PC-3 (cell line): ENCODE results near the gene FLYWCH1. TPM values are rescaled to one million over a fixed set of nuclear protein-coding genes. Genes with fewer than 3 reads are reported as not detected.
A peak's percentile ranks its signal among the peaks of the same experiment; 100 is the strongest.

Source experiments
- ATAC-seq: fragments of 200-7000 bp; cut with Tn5 transposase; 2 replicates; pipeline ENCODE4 v1.9.1; 2020; ENCODE audit warnings: mild to moderate bottlenecking, moderate library complexity
- Bru-seq: library from RNA; stranded (reverse); fragments of 400-500 nt; gene quantifications from one replicate; lab custom pipeline; 2021; lab: Mats Ljungman, UMichigan
- BruChase-seq, 2 experiments: library from RNA; stranded (reverse); fragments of 400-500 nt; gene quantifications; one replicate each; lab custom pipeline; 2021; lab: Mats Ljungman, UMichigan
- BruUV-seq: library from RNA; stranded (reverse); fragments of 400-500 nt; replicated peaks from 2 replicates; lab custom pipeline; 2021; lab: Mats Ljungman, UMichigan
- CTCF ChIA-PET: fragments of 300-600 bp; sonication (Branson Sonifier 250); formaldehyde crosslinking; loops from one replicate; lab custom pipeline; 2022; ENCODE audit warnings: antibody characterized with exemption; lab: Charles Lee
- POLR2A ChIA-PET: fragments of 300-600 bp; sonication (Branson Sonifier 250); formaldehyde crosslinking; loops from one replicate; lab custom pipeline; 2022; ENCODE audit warnings: antibody characterized with exemption; ENCODE audit not compliant: unreplicated experiment; lab: Charles Lee
- DNase-seq: peaks from one replicate; pipeline ENCODE4 v3.0.0-alpha.2; 2015
- H2AFZ ChIP-seq: fragments of 300-600 bp; sonication (generic); 2 replicates; pipeline ENCODE4 v1.6.0; 2016; ENCODE audit warnings: antibody characterized with exemption, low read length
- H3F3A ChIP-seq: fragments of 300-600 bp; sonication (generic); one replicate; pipeline ENCODE4 v1.6.0; 2017; ENCODE audit warnings: antibody characterized with exemption, low read length, control low read depth, mild to moderate bottlenecking; ENCODE audit not compliant: unreplicated experiment
- H3K27ac ChIP-seq: fragments of 300-600 bp; sonication (generic); 2 replicates; pipeline ENCODE4 v1.5.1; 2016; ENCODE audit warnings: mild to moderate bottlenecking, low read length
- H3K27me3 ChIP-seq: fragments of 300-600 bp; sonication (generic); 2 replicates; pipeline ENCODE4 v1.6.1; 2016; ENCODE audit warnings: low read length, mixed read lengths
- H3K36me3 ChIP-seq: fragments of 300-600 bp; sonication (generic); 2 replicates; pipeline ENCODE4 v1.6.1; 2016; ENCODE audit warnings: low read depth, mixed run types, low read length, mixed read lengths
- H3K4me1 ChIP-seq: fragments of 300-600 bp; sonication (generic); 2 replicates; pipeline ENCODE4 v1.5.1; 2016; ENCODE audit warnings: low read length; ENCODE audit not compliant: insufficient read depth
- H3K4me2 ChIP-seq: fragments of 300-600 bp; sonication (generic); 2 replicates; pipeline ENCODE4 v1.6.0; 2016; ENCODE audit warnings: low read length
- H3K4me3 ChIP-seq: fragments of 300-600 bp; sonication (generic); 2 replicates; pipeline ENCODE4 v1.5.1; 2016; ENCODE audit warnings: mild to moderate bottlenecking, low read length, mixed read lengths
- H3K79me2 ChIP-seq: fragments of 300-600 bp; sonication (generic); 2 replicates; pipeline ENCODE4 v1.6.1; 2017; ENCODE audit warnings: low read length, mixed read lengths
- H3K9ac ChIP-seq: fragments of 300-600 bp; sonication (generic); 2 replicates; pipeline ENCODE4 v1.6.0; 2016; ENCODE audit warnings: mild to moderate bottlenecking, low read length
- H3K9me2 ChIP-seq: fragments of 300-600 bp; sonication (generic); replicated peaks from 2 replicates; pipeline ENCODE4 v1.6.1; 2016; ENCODE audit warnings: mixed run types, low read length, mixed read lengths
- H3K9me3 ChIP-seq: fragments of 300-600 bp; sonication (generic); 2 replicates; pipeline ENCODE4 v1.6.1; 2016; ENCODE audit warnings: low read length, mixed read lengths
- H4K20me1 ChIP-seq: fragments of 300-600 bp; sonication (generic); 2 replicates; pipeline ENCODE4 v1.6.1; 2016; ENCODE audit warnings: low read length, mixed read lengths
- CTCF ChIP-seq: fragments of 300-600 bp; sonication (generic); conservative IDR thresholded peaks from 2 replicates; pipeline ENCODE4 v1.5.1; 2017; ENCODE audit warnings: antibody characterized with exemption, low read depth, mild to moderate bottlenecking, low read length
- EZH2 ChIP-seq: fragments of 300-600 bp; sonication (generic); IDR thresholded peaks from one replicate; pipeline ENCODE4 v1.6.1; 2017; ENCODE audit warnings: antibody characterized with exemption, mild to moderate bottlenecking, low read length; ENCODE audit not compliant: unreplicated experiment
- EZH2phosphoT487 ChIP-seq: fragments of 300-600 bp; sonication (generic); IDR thresholded peaks from 2 replicates; pipeline ENCODE4 v1.6.1; 2018; ENCODE audit warnings: mild to moderate bottlenecking, antibody characterized with exemption, low read length, borderline replicate concordance
- intact Hi-C: fragments of 100-400 bp; cut with micrococcal nuclease; formaldehyde crosslinking; loops from 2 replicates; pipeline ENCODE4 v1.9.0; 2023
- long read RNA-seq: library from polyadenylated mRNA; unstranded; transcript quantifications from one replicate; pipeline ENCODE4 v2.0.0, GENCODE V29; 2021; ENCODE audit not compliant: unreplicated experiment
- total RNA-seq: library from RNA; depleted of rRNA; stranded (reverse); fragments of >200 nt; gene quantifications from 2 replicates; pipeline ENCODE4 v1.2.3, GENCODE V29; 2014; rRNA removed

Gene FLYWCH1
- total RNA-seq (41.4 and 54.7 TPM in 2 replicates), Bru-seq, nascent RNA (percentile 59 among the genes with signal in this experiment), BruChase-seq, experiment 1, labeled RNA remaining after a 6-hour chase (percentile 62 among the genes with signal in this experiment), BruChase-seq, experiment 2, labeled RNA remaining after a 2-hour chase (percentile 60 among the genes with signal in this experiment)
- long read RNA-seq, full-length matches to known transcripts, result 138 of 204 reads
- long read RNA-seq, partial matches to known transcripts, result 46 of 204 reads
- long read RNA-seq, other reads (novel, unspliced or antisense), result 20 of 204 reads

GRCh38 chr16:2911638-2912329 lies at the start of gene FLYWCH1:
Gene FLYWCH1, plus strand, starts transcription at chr16:2911931. Its CDS starts 17,755 bp downstream, at chr16:2929686.
- intact Hi-C loops, result no loop called here
- Histone ChIP-seq H3K9me2 (no peaks in the 10 kb centered on the region), H3K79me2 (peaks cover 17% of the 10 kb centered on the region), H3K36me3 (no peaks in the 10 kb centered on the region), H3K4me3 (peak within 1 kb of the TSS; percentile 95), H3K9ac (peak within 1 kb of the TSS; percentile 66), H3K4me2 (peak within 1 kb of the TSS; percentile 81), H3K9me3 (no peaks in the 10 kb centered on the region), H3K4me1 (peaks cover 29% of the 10 kb centered on the region), H4K20me1 (no peaks in the 10 kb centered on the region), H3F3A (peaks cover 4% of the 10 kb centered on the region), H3K27ac (no peak within 1 kb of the TSS), H2AFZ (peak within 1 kb of the TSS; percentile 96), H3K27me3 (no peaks in the 10 kb centered on the region)
- BruUV-seq, result no TSS peak
- DNase-seq (peak; percentile 96), ATAC-seq (peak; percentile 88)
- ChIA-PET CTCF (interaction anchor here (0.7 to 0.9 kb wide), 2 partner anchors 15 to 660 kb away, joined by 7 to 8 read pairs; no protein-coding TSS in a partner anchor), POLR2A (interaction anchor here (0.6 to 0.8 kb wide), 3 partner anchors 37 to 69 kb away, joined by 4 to 6 read pairs (median 5); no protein-coding TSS in a partner anchor)
- TF ChIP-seq CTCF (no peak), EZH2 (no peak), EZH2phosphoT487 (no peak)

- H3K9me3 ChIP-seq, result no peaks in the 10 kb centered on the region
- no peaks in the 10 kb centered on the region for H3K27me3 ChIP-seq
- no peak overlapping the region for H2AFZ ChIP-seq
- H3K36me3 ChIP-seq, result no peaks in the 10 kb centered on the region
- TF ChIP-seq EZH2phosphoT487 (no peak), EZH2 (no peak), CTCF (no peak)
- peaks cover 11% of the 10 kb centered on the region for H3K4me1 ChIP-seq
- no peaks in the 10 kb centered on the region for H4K20me1 ChIP-seq
- H3K4me2 ChIP-seq, result no peak overlapping the region
- no peak for DNase-seq
- H3F3A ChIP-seq, result peaks cover 5% of the 10 kb centered on the region
- ChIA-PET POLR2A (no interaction called here), CTCF (no interaction called here)
- H3K9ac ChIP-seq, result no peak overlapping the region
- no peaks in the 10 kb centered on the region for H3K9me2 ChIP-seq
- no peaks in the 10 kb centered on the region for H3K79me2 ChIP-seq
- H3K27ac ChIP-seq, result no peak overlapping the region
- BruUV-seq, result no TSS peak
- ATAC-seq, result no peak
- H3K4me3 ChIP-seq, result no peak overlapping the region
- intact Hi-C loops, result no loop called here
Measured at GRCh38 chr16:2865651-2866050, 46.1 kb upstream of the FLYWCH1 start.
